SK-N-SH treated with all-trans-retinoic acid at 6 μM for 48 hours (cell line): ENCODE results near the gene HNF4A.

Experiments used
- ATAC-seq: fragments of 200-7000 bp; cut with Tn5 transposase; 3 replicates; pipeline ENCODE4 v1.9.1; 2020; ENCODE audit warnings: mild to moderate bottlenecking, moderate library complexity
- ARNTL ChIP-seq: fragments of 450-650 bp; formaldehyde crosslinking; IDR thresholded peaks from 2 replicates; pipeline ENCODE4 v1.5.0; 2020; ENCODE audit warnings: low read depth, mild to moderate bottlenecking, moderate library complexity, borderline replicate concordance
- CSDC2 ChIP-seq: fragments of 250-450 bp; sonication (Bioruptor Pico); IDR thresholded peaks from 2 replicates; pipeline ENCODE4 v1.5.0; 2020; ENCODE audit warnings: mild to moderate bottlenecking, moderate library complexity
- ESRRG ChIP-seq: fragments of 250-450 bp; sonication (Bioruptor Pico); IDR thresholded peaks from 2 replicates; pipeline ENCODE4 v1.6.1; 2021; ENCODE audit warnings: mild to moderate bottlenecking
- GLIS3 ChIP-seq: fragments of 250-450 bp; sonication (Bioruptor Pico); IDR thresholded peaks from 2 replicates; pipeline ENCODE4 v1.5.0; 2020; ENCODE audit warnings: mild to moderate bottlenecking, moderate library complexity
- OSR1 ChIP-seq: fragments of 250-450 bp; sonication (Bioruptor Pico); IDR thresholded peaks from 2 replicates; pipeline ENCODE4 v1.8.0; 2022; ENCODE audit warnings: moderate library complexity, mild to moderate bottlenecking, inconsistent platforms
- PATZ1 ChIP-seq: fragments of 250-450 bp; sonication (Bioruptor Pico); IDR thresholded peaks from 2 replicates; pipeline ENCODE4 v1.8.0; 2020; ENCODE audit warnings: mild to moderate bottlenecking, moderate library complexity, borderline replicate concordance
- PPARA ChIP-seq: fragments of 250-450 bp; sonication (Bioruptor Pico); IDR thresholded peaks from 2 replicates; pipeline ENCODE4 v1.5.0; 2020; ENCODE audit warnings: mild to moderate bottlenecking, borderline replicate concordance
- SNAI2 ChIP-seq: fragments of 250-450 bp; sonication (Bioruptor Pico); IDR thresholded peaks from 2 replicates; pipeline ENCODE4 v1.5.0; 2020; ENCODE audit warnings: mild to moderate bottlenecking, moderate library complexity
- TCF4 ChIP-seq: fragments of 250-450 bp; sonication (Bioruptor Pico); IDR thresholded peaks from 2 replicates; pipeline ENCODE4 v1.8.0; 2021; ENCODE audit warnings: mild to moderate bottlenecking, moderate library complexity, borderline replicate concordance
- TOX ChIP-seq: fragments of 250-450 bp; sonication (Bioruptor Pico); IDR thresholded peaks from 2 replicates; pipeline ENCODE4 v1.8.0; 2021; ENCODE audit warnings: mild to moderate bottlenecking, moderate library complexity, borderline replicate concordance
- TSHZ2 ChIP-seq: fragments of 250-450 bp; sonication (Bioruptor Pico); IDR thresholded peaks from 2 replicates; pipeline ENCODE4 v1.5.0; 2020; ENCODE audit warnings: mild to moderate bottlenecking, moderate library complexity
- ZC3H10 ChIP-seq: fragments of 250-450 bp; sonication (Bioruptor Pico); IDR thresholded peaks from 2 replicates; pipeline ENCODE4 v1.5.1; 2021; ENCODE audit warnings: mild to moderate bottlenecking, moderate library complexity
- ZFP3 ChIP-seq: fragments of 250-450 bp; sonication (Bioruptor Pico); IDR thresholded peaks from 2 replicates; pipeline ENCODE4 v1.5.0; 2020; ENCODE audit warnings: mild to moderate bottlenecking, moderate library complexity
- ZFP30 ChIP-seq: fragments of 450-650 bp; formaldehyde crosslinking; IDR thresholded peaks from 2 replicates; pipeline ENCODE4 v1.5.0; 2022; ENCODE audit warnings: mild to moderate bottlenecking, moderate library complexity
- ZNF565 ChIP-seq: fragments of 450-650 bp; formaldehyde crosslinking; conservative IDR thresholded peaks from 2 replicates; pipeline ENCODE4 v1.5.0; 2020; ENCODE audit warnings: low read depth, mild to moderate bottlenecking, moderate library complexity
- ZNF70 ChIP-seq: fragments of 450-650 bp; formaldehyde crosslinking; IDR thresholded peaks from 2 replicates; pipeline ENCODE4 v1.5.0; 2020; ENCODE audit warnings: mild to moderate bottlenecking, moderate library complexity
- ZNF8 ChIP-seq: fragments of 450-650 bp; formaldehyde crosslinking; IDR thresholded peaks from 2 replicates; pipeline ENCODE4 v1.5.0; 2020; ENCODE audit warnings: mild to moderate bottlenecking, moderate library complexity
- TF ChIP-seq, protein P1 (sequence below): fragments of 250-450 bp; sonication (Bioruptor Pico); IDR thresholded peaks from 2 replicates; pipeline ENCODE4 v1.8.0; 2021; ENCODE audit warnings: low read depth, mild to moderate bottlenecking, moderate library complexity, borderline replicate concordance
- TF ChIP-seq, protein P2 (sequence below): fragments of 250-450 bp; sonication (Bioruptor Pico); IDR thresholded peaks from 2 replicates; pipeline ENCODE4 v1.5.1; 2021; ENCODE audit warnings: mild to moderate bottlenecking, moderate library complexity
- TF ChIP-seq, protein P3 (sequence below): fragments of 250-450 bp; sonication (Bioruptor Pico); IDR thresholded peaks from 2 replicates; pipeline ENCODE4 v1.5.1; 2020; ENCODE audit warnings: low read depth, mild to moderate bottlenecking, moderate library complexity

Gene HNF4A

GRCh38 chr20:44309763-44310663 is 45.5 kb upstream of the HNF4A start:
- peak; percentile 51 for ATAC-seq
- TF ChIP-seq PATZ1 (CRISPR knock-in tag) (no peak), TCF4 (CRISPR knock-in tag) (no peak), GLIS3 (CRISPR knock-in tag) (no peak), ZNF8 (CRISPR knock-in tag) (no peak), PPARA (no peak), SNAI2 (no peak), ZFP30 (CRISPR knock-in tag) (no peak), ZNF70 (no peak), OSR1 (CRISPR knock-in tag) (no peak), ESRRG (CRISPR knock-in tag) (no peak), CSDC2 (CRISPR knock-in tag) (no peak)
- TF ChIP-seq, protein P1, sequence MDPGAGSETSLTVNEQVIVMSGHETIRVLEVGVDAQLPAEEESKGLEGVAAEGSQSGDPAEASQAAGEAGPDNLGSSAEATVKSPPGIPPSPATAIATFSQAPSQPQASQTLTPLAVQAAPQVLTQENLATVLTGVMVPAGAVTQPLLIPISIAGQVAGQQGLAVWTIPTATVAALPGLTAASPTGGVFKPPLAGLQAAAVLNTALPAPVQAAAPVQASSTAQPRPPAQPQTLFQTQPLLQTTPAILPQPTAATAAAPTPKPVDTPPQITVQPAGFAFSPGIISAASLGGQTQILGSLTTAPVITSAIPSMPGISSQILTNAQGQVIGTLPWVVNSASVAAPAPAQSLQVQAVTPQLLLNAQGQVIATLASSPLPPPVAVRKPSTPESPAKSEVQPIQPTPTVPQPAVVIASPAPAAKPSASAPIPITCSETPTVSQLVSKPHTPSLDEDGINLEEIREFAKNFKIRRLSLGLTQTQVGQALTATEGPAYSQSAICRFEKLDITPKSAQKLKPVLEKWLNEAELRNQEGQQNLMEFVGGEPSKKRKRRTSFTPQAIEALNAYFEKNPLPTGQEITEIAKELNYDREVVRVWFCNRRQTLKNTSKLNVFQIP (CRISPR knock-in tag), result no peak
- TF ChIP-seq, protein P2, sequence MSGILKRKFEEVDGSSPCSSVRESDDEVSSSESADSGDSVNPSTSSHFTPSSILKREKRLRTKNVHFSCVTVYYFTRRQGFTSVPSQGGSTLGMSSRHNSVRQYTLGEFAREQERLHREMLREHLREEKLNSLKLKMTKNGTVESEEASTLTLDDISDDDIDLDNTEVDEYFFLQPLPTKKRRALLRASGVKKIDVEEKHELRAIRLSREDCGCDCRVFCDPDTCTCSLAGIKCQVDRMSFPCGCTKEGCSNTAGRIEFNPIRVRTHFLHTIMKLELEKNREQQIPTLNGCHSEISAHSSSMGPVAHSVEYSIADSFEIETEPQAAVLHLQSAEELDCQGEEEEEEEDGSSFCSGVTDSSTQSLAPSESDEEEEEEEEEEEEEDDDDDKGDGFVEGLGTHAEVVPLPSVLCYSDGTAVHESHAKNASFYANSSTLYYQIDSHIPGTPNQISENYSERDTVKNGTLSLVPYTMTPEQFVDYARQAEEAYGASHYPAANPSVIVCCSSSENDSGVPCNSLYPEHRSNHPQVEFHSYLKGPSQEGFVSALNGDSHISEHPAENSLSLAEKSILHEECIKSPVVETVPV (CRISPR knock-in tag), result no peak
- TF ChIP-seq, protein P3, sequence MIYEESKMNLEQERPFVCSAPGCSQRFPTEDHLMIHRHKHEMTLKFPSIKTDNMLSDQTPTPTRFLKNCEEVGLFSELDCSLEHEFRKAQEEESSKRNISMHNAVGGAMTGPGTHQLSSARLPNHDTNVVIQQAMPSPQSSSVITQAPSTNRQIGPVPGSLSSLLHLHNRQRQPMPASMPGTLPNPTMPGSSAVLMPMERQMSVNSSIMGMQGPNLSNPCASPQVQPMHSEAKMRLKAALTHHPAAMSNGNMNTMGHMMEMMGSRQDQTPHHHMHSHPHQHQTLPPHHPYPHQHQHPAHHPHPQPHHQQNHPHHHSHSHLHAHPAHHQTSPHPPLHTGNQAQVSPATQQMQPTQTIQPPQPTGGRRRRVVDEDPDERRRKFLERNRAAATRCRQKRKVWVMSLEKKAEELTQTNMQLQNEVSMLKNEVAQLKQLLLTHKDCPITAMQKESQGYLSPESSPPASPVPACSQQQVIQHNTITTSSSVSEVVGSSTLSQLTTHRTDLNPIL (CRISPR knock-in tag), result no peak

DNA sequence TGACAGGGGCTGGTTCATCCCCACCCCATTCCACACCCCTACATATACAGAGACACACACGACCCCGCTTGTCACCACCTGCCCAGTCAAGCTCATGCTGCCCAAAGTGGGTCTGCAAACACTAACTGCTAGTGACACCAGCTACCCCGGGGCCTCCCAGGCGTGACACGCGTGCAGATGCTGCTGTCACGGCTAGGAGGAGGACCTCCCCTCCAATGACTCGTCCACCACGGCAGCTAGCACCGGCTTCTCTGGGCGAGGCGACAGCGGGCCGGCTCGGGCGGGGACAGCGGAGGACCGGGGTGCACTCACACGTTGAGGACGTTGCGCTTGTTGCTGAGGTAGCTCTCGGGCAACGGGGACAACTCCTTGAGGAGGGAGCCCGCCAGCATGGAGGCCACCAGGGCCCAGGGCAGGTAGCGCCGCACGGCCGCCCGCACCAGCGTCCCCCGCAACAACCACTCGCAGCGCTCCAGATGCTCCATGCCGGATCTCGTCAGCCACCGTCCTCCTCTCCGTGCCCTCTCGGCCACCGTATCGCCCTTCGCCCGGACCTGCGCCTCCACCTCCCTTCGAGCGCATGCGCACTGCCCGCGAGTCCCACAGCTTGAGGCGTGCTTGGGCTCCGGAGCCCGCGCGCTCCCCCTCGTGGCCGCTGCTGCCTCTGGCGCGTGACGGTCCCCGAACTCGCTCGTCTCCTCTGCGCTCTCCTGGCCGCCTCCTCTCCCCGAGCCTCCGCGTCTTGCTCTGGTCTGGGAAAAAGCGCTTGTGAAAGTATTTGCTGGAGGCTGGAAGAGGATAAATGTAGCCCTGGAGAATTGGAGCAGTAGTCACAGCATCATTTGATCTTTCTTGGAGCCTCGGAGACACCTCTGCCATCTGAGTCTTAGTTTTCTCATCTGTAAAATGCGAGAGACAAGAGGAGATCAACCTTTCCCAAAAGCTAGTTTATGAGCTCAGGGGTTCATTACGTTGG is 44.5 kb upstream of the HNF4A start, which contains the start of gene FITM2:
Gene FITM2, minus strand, starts transcription at position 539 of the 976 bp plus-strand sequence. Its CDS starts 54 bp downstream, at position 485.
- ATAC-seq, result peak; percentile 98

DNA sequence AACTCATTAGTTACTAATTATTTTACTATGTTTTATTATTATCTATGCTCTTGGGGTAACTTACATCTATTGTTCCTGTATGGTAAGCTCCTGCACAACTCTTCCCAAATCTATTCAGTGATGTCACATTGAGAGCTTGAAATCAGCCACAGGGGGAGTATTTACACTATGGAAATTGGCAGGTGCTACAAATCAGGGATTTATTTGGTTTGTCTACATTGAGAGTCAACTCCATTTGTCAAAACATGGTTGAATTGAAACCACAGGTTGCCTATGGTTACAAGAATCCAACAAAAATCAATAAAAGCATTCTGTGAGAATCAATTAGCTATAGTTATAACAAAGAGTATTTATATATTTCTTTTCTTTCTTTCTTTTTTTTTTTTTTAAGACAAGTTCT is 40.6 kb upstream of the HNF4A start:
- no peak for ATAC-seq
- TF ChIP-seq ESRRG (CRISPR knock-in tag) (no peak), SNAI2 (no peak), CSDC2 (CRISPR knock-in tag) (no peak), ZNF70 (no peak), ZC3H10 (CRISPR knock-in tag) (no peak), TOX (CRISPR knock-in tag) (no peak), ARNTL (CRISPR knock-in tag) (no peak)

More for the DNA sequence above, 44.5 kb upstream of the HNF4A start, which contains the start of gene FITM2:
- TF ChIP-seq ESRRG (CRISPR knock-in tag) (no peak), TCF4 (CRISPR knock-in tag) (no peak), ZFP3 (no peak), ZNF565 (CRISPR knock-in tag) (no peak), ZNF70 (no peak)

- ATAC-seq, result no peak
- no peak for TF ChIP-seq SNAI2
- TF ChIP-seq TSHZ2 (CRISPR knock-in tag), result no peak
- TF ChIP-seq ARNTL (CRISPR knock-in tag), result no peak
- no peak for TF ChIP-seq ZFP30 (CRISPR knock-in tag)
- TF ChIP-seq ZC3H10 (CRISPR knock-in tag), result no peak
- TF ChIP-seq PATZ1 (CRISPR knock-in tag), result no peak
Observed at GRCh38 chr20:44319839-44320422, 35.6 kb upstream of the HNF4A start.
